Suppressor macrophage (primary cell): Measurements from ENCODE around the gene CDSN.

Source experiments
- DNase-seq, 4 experiments: peaks; one replicate each; pipeline ENCODE4 v3.0.0-alpha.2; 2020 to 2022

The CDSN gene

DNA sequence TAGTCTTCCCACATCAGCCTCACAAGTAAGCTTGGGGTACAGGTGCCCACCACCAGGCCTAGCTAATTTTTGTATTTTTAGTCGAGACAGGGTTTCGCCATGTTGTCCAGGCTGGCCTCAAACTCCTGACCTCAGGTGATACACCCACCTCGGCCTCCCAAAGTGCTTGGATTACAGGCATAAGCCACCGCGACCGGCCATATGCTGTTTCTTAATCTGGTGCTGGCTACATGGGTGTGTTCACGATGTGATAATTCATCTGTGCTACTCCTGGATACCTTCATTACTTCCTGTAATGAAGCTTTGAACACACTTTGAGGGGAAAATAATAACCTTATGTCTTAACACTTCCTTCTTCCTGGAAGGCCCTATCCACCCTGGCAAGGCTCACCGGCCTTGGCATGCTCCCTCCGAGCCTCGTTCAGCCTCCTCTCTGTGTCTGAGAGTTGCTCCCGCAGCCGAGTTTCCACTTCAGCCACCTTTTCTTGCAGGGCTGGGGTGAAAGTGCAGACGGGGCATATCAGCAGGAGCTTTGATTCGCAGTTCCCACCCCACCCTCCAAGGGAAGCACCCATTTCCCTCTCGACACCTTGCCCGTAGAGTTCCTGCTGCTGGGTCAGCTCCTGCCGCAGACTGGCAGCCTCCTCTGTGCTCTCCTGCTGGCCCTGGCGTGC is 24.2 kb upstream of the CDSN start:
- DNase-seq: no peak

DNA sequence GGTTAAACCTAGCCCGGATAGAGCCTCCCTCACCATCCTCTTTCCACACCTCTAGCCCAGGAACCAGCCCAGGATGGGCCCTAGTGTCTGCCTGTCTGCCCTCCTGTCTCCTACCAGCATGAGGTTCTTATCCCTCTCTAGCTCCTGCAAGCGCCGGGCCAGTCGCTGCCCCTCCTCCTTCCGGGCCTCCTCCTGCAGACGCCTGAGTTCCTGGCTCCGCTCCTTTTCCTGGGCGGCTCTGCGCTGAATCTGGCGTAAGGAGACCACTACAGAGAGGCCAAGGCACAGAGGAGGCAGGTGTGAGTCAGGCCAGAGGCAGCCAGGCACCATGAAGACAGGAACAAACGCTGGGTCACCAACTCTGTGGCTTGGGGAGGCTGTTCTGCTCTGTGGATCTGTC is 22.9 kb upstream of the CDSN start:
- no peak for DNase-seq

DNA sequence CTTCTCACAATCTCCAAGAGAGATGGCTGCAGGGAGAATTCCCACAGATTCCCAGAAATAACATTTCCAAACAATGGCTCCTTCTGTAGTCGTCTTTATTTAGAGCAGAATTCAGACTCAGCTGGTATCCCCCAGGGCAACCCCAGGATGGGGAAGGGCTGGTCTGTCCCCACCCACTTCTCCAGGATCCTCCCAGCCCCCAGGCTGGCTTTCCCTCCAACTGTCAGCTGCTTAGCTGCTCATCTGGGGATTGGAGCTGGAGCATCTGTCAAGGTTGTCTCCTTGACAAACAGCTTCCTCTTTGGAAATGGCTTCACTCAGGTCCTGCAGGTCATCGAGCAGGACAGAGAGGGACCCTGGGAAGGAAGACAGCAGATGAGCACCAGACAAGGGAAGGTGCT is 22.1 kb upstream of the CDSN start:
- DNase-seq: no peak

DNA sequence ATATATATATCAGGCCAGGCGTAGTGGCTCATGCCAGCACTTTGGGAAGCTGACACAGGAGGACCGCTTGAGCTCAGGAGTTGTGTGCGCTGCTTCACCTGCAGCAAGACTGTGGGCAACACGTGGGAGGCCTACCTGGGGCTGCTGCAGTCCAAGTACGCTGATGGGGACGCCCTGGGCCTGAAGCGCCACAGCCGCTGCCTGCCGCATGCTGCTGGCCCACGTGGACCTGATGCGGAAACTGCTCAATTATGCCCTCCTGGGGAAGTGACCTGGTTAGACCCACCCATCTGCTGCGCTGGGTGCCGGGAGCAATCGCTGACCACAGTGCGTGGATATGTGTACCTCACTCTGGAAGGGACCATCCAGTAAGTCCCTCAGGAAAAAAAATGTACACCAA is 20.4 kb upstream of the CDSN start:
- DNase-seq: no peak

DNA sequence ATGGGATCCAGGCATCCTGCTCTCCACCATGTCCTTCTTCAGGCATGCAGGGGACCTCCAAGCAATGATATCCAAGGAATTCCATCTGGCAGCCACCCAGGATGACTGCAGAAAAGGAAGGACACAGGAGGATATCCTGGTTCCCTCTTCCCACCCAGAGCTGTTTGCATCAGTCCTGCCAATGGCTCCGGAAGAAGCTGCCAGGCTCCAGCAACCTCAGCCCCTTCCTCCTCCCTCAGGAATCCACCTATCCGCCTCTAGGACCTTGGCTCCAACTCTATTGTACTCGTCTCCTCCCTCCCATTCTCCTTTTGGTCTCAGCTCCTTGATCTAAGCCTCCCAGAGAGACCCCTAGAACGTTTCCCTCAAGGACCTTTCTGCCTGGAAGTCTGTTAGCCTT is 19.4 kb upstream of the CDSN start:
- no peak for DNase-seq

DNA sequence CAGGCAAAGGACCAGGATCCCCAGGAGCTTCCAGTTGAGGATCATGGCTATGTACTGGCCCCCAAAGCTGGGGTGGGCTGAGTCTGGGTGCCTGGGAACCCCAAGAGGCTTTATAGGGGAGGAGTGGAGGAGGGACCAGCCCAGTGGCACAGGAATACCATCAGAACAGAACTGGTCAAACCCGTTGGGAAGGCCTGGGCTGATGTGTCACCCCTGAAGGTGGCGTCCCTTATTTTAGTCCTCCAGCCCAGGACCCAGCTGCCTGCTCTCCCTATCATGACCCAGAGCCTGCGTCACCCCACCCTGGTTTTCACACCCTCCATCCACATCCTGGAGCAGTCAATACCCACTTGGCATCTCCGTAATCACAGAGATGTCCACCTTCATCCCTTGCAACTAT is 18.7 kb upstream of the CDSN start, which contains the start of gene PSORS1C2:
Gene PSORS1C2, minus strand, starts transcription at position 85 of the 400 bp plus-strand sequence. Its CDS starts 40 bp downstream, at position 45.
- no peak for DNase-seq

DNA sequence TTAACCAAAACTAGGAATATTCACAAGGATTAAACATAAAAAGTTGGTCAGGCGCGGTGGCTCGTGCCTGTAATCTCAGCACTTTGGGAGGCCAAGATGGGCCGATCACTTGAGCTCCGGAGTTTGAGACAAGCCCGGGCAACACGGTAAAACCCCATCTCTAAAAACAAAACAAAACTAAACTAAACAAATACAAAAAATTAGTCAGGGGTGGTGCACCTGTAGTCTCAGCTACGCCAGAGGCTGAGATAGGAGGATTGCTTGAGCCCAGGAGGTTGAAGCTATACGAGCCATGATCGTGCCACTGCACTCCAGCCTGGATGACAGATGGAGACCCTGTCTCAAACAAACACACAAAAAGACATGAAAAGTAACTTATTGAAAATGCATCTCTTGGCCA is 15.5 kb upstream of the CDSN start:
- DNase-seq: no peak

DNA sequence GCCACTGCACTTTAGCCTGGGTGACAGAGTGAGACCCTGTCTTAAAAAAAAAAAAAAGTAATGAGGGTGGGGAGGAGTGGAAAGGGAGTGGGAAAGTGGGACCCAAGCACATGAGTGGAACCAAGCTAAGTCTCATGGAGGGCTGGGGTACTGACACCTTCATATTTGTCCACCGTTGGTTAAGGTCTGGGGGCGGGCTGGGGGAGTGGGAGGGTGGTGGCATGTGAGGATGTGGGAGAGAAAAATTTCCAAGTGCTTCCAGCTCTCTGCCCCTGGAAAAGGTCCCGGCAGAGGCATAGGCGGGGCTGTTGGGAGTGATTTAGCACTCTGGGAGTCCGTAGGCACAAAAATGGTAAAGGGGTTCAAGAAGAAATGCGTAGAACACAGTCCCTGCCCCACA is 12.6 kb upstream of the CDSN start:
- no peak for DNase-seq

DNA sequence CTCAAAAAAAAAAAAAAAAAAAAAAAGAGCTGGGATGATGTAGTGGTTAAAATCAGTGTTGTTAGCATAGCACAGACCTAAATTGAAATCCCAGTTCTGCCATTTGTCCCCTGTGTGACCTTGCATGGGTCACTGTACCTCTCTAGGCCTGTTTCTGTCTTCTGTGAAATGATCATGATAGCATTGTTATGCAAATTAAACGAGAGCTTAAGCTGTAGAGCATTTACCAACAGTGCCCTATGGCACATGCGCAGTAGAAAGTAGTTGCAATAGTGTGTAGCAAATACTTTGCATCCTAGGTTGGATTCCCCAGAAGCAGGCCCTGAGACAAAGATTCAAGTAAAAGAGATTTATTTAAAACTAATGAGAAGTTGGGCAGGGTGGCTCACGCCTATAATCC is 11.3 kb upstream of the CDSN start:
- no peak for DNase-seq

DNA sequence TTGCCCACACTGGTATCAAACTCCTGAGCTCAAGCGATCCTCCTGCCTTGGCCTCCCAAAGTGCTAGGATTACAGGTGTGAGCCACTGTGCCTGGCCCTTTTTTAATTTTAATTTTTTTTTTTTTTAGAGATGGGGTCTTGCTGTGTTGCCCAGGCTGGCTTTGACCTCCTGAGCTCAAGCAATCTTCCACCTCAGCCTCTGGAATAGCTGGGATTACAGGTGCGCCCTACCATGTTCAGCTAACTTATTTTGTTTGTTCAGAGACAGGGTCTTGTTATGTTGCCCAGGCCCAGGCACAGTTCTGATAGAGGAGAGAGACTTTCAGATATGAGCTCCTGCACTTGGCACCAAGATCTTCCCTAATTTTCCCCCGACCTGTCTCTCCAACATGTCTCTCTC is 10.5 kb upstream of the CDSN start:
- no peak for DNase-seq

DNA sequence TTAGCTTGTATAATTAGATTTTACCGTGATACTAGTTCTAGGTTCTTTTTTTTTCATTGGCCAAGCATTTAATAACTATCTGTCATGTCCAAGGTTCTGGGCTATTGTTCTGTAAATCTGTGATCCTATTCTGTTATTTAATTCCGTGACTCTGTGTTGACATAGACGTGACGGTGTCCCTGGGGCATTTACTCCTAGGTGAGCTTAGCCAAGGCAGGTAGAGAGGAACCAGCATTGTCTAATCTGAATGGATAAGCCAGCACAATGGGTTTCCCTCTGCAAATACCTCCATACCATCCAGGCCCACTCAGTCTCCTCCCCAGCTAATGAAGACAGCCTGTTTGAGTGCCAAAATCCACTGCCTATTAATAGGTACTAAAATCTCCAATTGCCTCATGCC is 8.9 kb upstream of the CDSN start:
- no peak for DNase-seq

DNA sequence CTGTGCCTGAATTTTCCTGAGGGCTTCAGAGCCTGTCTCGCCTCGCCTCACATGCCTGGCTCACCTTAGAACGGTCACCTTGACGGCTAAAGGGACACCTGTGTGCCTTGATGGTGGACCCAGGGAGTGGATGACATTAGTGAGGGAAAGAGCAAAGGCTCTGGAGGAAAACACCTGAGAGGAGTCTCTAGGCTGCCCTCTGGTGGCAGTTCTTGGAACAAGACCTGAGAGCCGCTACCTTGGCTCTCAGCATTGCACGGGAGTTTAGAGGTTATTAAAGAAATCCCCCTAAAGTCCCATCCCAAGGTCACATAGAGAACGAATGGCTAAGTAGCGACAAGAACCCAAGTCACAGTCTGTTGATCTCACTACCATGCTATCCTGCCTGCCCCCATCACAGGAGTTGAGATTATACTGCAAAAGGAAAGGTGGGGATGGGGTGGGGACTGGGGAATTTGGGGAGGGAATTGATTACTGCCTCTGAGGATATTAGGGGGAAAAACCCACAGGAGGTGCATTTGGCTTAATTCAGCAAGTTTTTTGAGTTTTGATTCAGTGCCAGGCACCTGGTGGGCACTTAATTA is 7.9 kb upstream of the CDSN start:
- peak; percentile 50 to 74 (median 54) for DNase-seq

DNA sequence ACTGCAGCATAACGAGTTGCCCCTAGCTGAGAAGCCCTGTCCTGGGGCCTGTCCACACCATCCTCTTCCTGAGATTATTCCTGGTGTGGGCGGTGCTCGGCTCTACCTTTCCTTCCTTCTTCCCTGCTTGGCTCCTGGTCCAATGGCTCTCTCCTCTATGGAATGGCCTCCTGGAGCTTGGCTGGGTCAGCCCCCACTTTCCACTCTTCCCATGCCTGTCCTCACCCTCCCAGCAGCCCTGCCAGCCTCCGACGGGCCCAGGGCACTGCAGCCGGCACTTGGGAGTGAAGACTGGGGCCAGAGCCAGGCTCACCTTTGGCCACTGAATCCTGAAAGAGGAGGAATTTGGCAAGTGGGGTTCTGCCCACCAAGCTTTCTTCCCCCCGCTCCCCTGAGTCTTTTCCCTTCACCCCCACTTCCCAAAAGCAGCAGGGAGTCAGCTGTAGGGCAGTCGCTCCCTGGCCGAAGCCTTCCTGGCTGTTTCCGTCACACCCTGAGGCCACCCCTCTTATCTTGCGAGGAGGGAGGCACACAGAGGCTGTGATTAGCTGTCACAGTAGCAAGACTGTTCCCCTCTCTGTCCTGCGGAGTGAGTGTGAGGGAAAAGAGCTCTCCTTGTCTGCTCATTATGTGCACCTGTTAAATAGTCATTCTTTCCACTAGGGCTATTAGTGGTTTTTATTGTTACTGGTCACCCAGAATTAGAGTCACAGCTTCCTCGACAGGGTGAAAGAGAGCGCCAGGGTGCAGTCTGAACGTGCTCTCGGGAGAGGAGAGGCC is 6.3 kb upstream of the CDSN start:
- no peak for DNase-seq

DNA sequence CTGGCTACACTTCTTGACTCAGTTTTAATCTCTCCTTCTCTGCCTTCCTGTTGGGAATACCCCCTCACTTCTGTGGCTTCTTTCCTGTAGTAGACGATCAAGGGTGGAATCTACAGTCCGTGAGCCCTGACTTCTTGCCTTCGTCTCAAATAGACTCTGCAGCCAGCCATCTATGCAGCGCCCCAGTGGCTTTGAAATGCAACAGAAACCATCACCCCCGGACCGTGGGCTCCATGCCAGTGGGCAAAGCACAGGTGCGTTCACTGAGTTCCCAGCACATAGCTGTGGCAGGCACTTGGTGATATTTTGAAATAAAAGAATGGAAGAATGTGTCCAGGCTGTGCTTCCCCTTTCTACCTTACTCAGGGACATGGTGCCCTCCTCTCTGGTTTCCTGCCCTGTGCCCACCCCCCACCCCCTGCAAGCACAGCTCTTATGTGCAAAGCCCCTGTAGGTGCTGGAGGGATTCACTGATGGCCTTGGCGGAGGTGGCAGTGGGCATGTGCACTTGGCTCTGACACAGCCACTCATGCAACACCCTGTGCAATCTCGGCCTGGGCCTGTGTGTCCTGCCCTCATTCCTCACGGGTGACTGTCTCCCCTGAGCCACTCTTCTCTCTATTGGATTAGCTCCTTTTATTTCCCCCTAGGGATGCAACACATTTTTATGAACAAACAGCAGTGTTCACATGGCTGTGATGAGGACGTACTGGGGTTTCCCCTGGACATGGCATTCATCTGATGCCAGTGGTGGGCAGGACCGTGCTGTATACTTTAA is 5.5 kb upstream of the CDSN start:
- DNase-seq: no peak

DNA sequence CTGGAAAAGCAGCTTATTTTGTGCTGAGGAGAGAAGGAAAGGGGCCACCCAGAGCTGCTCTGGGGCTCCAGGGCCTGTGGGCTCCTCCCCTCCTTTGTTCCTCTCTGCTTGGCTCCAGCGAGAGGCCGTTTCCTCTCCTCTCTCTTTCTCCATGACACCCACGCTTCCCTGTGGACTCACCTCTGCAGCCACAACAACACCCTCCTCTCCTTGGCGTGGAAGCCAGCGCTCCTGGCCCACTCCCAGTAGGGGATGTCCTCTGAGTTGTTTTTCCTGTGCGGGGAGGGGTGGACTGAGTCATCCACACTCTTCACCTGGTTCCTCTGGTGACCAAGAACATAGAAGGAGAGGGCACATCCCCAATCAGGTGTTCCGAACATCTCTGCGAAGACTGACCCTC is 4.9 kb upstream of the CDSN start:
- DNase-seq: peak in 2 of 4 experiments; percentile 6 to 23

DNA sequence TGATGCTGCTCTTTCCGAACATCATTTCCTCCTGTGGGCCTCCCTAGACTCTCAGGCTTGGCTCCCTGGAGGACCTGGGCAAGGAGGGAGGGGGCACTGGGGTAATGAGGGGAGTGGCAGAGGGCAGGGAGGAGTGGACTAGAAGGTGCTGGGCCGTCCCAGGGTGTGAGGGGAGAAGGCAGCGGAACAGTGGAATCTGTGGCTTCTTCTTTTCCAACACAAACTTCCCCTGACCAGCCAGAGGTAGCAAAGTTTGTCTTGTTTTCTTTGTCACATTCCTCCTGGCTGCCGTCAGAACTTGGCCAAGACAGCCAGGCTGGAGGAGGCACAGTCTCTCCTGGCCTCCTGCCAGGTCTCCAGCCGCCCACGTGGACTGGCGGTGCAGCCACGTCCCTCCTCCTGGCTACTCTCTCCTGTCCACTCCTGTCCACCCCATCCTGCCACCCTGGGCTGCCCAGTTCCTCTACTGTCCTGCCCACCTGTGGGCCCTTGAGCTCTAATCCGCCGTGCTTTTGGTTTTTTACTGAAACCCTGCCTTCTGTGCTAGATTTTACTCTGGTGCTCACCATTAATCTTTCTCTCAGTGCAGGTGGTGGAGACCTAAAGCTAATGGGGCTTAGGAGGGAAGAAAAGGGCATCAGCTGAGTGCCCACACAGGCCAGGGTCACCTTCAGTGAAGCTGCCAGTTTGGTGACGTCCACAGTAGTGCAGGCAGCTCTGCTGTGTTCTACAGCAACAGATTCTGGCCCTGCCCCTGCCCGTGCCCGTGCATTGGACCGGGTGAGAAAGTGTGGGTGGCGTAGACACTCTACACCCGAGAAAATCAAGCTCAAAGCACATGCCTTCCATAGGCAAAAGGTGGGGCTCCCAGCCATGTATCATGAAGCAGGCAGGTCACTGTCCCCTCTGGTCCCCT is 2.8 kb upstream of the CDSN start:
- peak in 3 of 4 experiments; percentile 10 to 41 (median 19) for DNase-seq

DNA sequence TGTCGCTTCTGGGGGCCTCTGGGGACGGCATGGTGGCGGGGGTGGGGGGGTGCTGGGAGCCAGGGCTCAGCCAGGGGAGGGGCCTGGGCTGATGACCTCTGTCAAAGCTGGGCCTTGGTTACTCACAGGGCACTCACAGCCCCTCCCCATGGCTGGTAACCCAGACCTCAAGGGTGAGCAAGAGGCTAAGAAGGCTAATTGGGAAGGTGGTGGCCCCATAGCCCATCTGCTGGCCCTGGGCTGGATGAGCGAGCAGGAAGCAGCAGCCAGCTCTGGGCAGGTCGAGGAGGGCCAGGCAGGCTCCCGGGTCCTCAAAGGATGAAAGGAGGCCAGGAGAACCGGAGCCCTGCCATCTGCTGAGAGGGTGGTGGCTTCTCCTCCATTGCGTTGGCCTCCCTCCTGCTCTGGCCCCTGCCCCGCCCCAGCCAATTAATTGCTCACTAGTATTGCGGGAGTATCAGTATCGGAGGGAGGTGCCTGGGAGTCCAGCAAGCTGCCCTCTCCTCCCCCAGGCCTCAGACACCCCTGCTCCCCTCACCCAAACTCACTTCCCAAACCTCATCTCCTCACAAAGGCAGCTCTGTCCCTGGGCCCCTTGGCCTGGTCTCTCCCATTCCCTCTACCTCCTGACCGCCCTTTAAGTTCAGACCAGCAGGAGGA is 1.0 kb upstream of the CDSN start:
- DNase-seq: no peak

DNA sequence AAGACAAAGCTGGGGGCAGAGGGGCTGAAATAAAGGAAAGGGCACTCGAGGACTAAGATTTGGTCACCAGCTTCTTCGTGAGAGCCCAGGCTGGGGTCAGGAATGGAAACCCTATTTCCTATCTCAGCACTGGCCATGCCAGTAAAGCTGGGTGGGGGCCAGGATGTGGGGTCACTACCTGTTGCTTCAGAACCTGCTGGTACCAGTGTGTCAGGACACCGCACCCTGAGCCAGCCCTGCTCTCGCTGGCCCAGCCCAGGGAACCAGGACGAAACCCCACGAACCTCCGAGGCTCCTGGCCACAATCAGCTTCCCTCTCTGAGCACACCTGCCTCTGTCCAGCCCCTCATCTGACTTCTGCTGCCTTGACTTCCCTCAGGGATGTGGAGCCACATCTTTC is 2.1 kb downstream of the CDSN start:
- DNase-seq: no peak

DNA sequence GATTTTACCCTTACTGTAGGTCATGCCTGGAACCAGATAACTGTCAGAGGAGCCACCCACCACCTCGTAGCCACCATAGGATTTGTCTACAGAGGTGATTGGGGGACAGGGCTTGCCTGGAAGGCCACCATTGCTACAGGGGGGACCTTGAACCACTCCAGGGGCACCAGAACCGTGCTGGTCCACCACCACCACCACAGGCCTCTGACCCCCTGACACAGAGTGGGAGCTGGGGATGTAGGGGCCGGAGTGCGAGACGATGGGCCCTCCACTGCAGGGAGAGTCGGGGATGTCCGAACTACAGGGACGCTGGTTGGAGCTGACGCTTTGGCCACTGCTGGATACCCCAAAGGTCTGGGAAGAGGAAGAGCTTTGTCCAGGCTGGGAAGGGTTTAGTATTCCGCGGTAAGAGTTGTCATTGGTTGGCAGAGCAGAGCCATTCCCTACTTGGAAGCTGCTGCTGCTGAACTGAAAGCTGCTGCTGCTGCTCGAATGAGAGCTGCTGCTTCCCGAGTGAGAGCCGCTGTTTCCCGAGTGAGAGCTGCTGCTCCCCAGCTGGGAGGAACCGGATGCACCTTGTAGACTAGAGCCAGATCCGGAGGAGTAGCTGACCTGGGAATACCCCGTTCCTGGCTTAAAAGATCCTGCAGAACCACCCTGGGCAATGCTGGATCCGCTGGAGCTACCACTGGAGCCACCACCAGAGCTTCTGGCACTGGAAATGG is 3.4 kb downstream of the CDSN start:
- DNase-seq: no peak

DNA sequence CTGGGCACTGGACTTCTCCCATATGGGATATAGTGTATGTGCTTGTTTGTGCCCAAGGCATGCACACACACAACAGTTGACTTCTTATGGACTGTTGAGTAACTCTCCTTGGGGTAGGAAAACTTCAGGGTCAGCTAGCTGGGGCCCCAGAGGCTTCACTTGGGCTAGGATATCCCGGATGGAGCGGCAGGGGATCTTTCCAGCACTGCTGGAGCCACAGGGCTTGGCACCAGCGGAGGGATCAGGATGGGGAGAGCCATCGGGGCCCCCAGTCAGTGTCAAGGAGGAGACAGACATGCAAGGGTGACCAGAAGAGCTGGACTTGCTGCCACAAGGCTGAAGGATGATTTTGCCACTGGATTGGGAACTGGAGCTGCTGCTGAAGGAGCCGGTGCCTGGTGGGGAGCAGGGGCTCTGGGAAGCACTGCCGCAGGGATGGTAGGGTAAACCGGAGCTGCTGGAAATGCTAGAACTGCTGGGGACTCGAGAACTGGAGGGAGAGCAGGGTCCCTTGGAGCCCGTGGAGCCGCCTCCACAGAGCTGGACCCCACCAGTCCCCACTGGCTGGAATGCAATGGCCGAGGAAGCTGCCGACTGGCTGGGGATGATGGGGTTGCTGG is 4.2 kb downstream of the CDSN start:
- DNase-seq: no peak
